HCT116 (cell line): Measurements from ENCODE around the gene AQP12B. TPM values are rescaled to one million over a fixed set of nuclear protein-coding genes. Genes with fewer than 3 reads are reported as not detected.

ENCODE experiments used
- ATAC-seq: fragments of 200-7000 bp; cut with Tn5 transposase; 2 replicates; pipeline ENCODE4 v1.9.1; 2020; ENCODE audit warnings: mild to moderate bottlenecking, moderate library complexity
- BruUV-seq: library from RNA; stranded (reverse); fragments of 400-500 nt; replicated peaks from 2 replicates; lab custom pipeline; 2021; lab: Mats Ljungman, UMichigan
- CTCF ChIA-PET: fragments of 300-600 bp; sonication (Branson Sonifier 250); formaldehyde crosslinking; loops from one replicate; lab custom pipeline; 2021; ENCODE audit warnings: antibody characterized with exemption; lab: Charles Lee
- POLR2A ChIA-PET: fragments of 300-600, 350-600 bp; sonication (Branson Sonifier 250); formaldehyde crosslinking; loops from one replicate; lab custom pipeline; 2021; ENCODE audit warnings: antibody characterized with exemption; lab: Charles Lee
- RAD21 ChIA-PET, 2 experiments: fragments of 300-600 bp; sonication (Branson Sonifier 250); formaldehyde crosslinking; loops; one replicate each; lab custom pipeline; 2023; ENCODE audit warnings: low total read pairs in 2 of 2; ENCODE audit not compliant: uncharacterized antibody in 2 of 2, unreplicated experiment in 2 of 2, low non-redundant PET in 1 of 2; lab: Charles Lee
- DNase-seq: peaks from one replicate; pipeline ENCODE4 v3.0.0-alpha.2; 2010; ENCODE audit warnings: low read depth, low spot score
- H2AFZ ChIP-seq: fragments of 200-600 bp; shearing (Covaris generic), sonication (generic); 2 replicates; pipeline ENCODE4 v1.6.1; 2017; ENCODE audit warnings: low read depth, mixed run types, mixed read lengths, antibody characterized with exemption, low read length; ENCODE audit not compliant: poor library complexity, severe bottlenecking
- H3K27ac ChIP-seq: 2 replicates; pipeline ENCODE4 v1.5.1; 2012; ENCODE audit warnings: low read depth, low read length
- H3K27me3 ChIP-seq: fragments of 200-600 bp; sonication (generic); 2 replicates; pipeline ENCODE4 v1.6.1; 2016; ENCODE audit warnings: mixed run types, low read length, mixed read lengths; ENCODE audit not compliant: insufficient read depth
- H3K36me3 ChIP-seq, 2 experiments: fragments of 200-500 bp in 1 of 2; fragments of 200-600 bp in 1 of 2; sonication (Bioruptor generic) in 1 of 2; sonication (generic) in 1 of 2; 2 replicates each; pipeline versions ENCODE4 v1.5.1 to v1.6.1; 2014 to 2016; ENCODE audit warnings: low read length in 2 of 2, inconsistent platforms in 1 of 2, mixed read lengths in 1 of 2, mixed run types in 1 of 2; ENCODE audit not compliant: insufficient read depth in 2 of 2, control insufficient read depth in 1 of 2
- H3K4me1 ChIP-seq, 2 experiments: fragments of 200-600 bp in 1 of 2; sonication (generic) in 1 of 2; 2 replicates each; pipeline versions ENCODE4 v1.5.1 to v1.6.1; 2012 to 2017; ENCODE audit warnings: low read length in 2 of 2, inconsistent platforms in 1 of 2, mild to moderate bottlenecking in 1 of 2, mixed read lengths in 1 of 2, mixed run types in 1 of 2, moderate library complexity in 1 of 2; ENCODE audit not compliant: insufficient read depth in 2 of 2, control insufficient read depth in 1 of 2
- H3K4me2 ChIP-seq: fragments of 200-600 bp; sonication (generic); 2 replicates; pipeline ENCODE4 v1.6.1; 2017; ENCODE audit warnings: mixed run types, low read length, mixed read lengths
- H3K4me3 ChIP-seq, 2 experiments: fragments of 200-600 bp in 1 of 2; sonication (generic) in 1 of 2; replicated peaks in 1 of 2; 2 replicates each; pipeline ENCODE4 v1.5.1; 2011 to 2016; ENCODE audit warnings: low read length in 2 of 2, control low read depth in 1 of 2, low read depth in 1 of 2, mild to moderate bottlenecking in 1 of 2, mixed read lengths in 1 of 2, mixed run types in 1 of 2
- H3K79me2 ChIP-seq: fragments of 200-600 bp; sonication (generic); 2 replicates; pipeline ENCODE4 v1.6.1; 2017; ENCODE audit warnings: mild to moderate bottlenecking, mixed run types, low read length, moderate library complexity, mixed read lengths; ENCODE audit not compliant: insufficient read depth
- H3K9ac ChIP-seq: fragments of 200-600 bp; sonication (generic); 2 replicates; pipeline ENCODE4 v1.6.1; 2016; ENCODE audit warnings: low read length, mixed read lengths
- H3K9me2 ChIP-seq: fragments of 200-600 bp; sonication (generic), shearing (Covaris generic); 2 replicates; pipeline ENCODE4 v1.6.1; 2017; ENCODE audit warnings: mixed run types, mild to moderate bottlenecking, moderate library complexity; ENCODE audit not compliant: insufficient read depth
- H3K9me3 ChIP-seq, 2 experiments: fragments of 200-500 bp in 1 of 2; fragments of 200-600 bp in 1 of 2; sonication (Bioruptor generic) in 1 of 2; sonication (generic) in 1 of 2; 2 replicates each; pipeline ENCODE4 v1.6.1; 2014 to 2017; ENCODE audit warnings: low read length in 2 of 2, mixed read lengths in 2 of 2, inconsistent platforms in 1 of 2, low read depth in 1 of 2, mild to moderate bottlenecking in 1 of 2, mixed run types in 1 of 2, moderate library complexity in 1 of 2; ENCODE audit not compliant: control insufficient read depth in 1 of 2, insufficient read depth in 1 of 2
- H4K20me1 ChIP-seq: fragments of 200-600 bp; sonication (generic), shearing (Covaris generic); 2 replicates; pipeline ENCODE4 v1.6.1; 2017; ENCODE audit warnings: mixed run types, mild to moderate bottlenecking, moderate library complexity; ENCODE audit not compliant: insufficient read depth
- ATF3 ChIP-seq: IDR thresholded peaks from 2 replicates; pipeline ENCODE4 v1.6.1; 2012
- CEBPB ChIP-seq: IDR thresholded peaks from 2 replicates; pipeline ENCODE4 v1.6.1; 2012; ENCODE audit warnings: low read depth
- CTCF ChIP-seq, 3 experiments: fragments of 200-600 bp in 1 of 3; sonication (generic) in 1 of 3; IDR thresholded peaks in 2 of 3; conservative IDR thresholded peaks in 1 of 3; 2 replicates each; pipeline ENCODE4 v1.5.1; 2012 to 2017; ENCODE audit warnings: low read depth in 2 of 3, low read length in 2 of 3, antibody characterized with exemption in 1 of 3, borderline replicate concordance in 1 of 3, control low read depth in 1 of 3, mild to moderate bottlenecking in 1 of 3, mixed read lengths in 1 of 3, mixed run types in 1 of 3, moderate library complexity in 1 of 3; ENCODE audit not compliant: insufficient read depth in 1 of 3
- EGR1 ChIP-seq: IDR thresholded peaks from 2 replicates; pipeline ENCODE4 v1.6.1; 2012; ENCODE audit warnings: low read depth
- EZH2 ChIP-seq: fragments of 200-600 bp; sonication (generic); IDR thresholded peaks from 2 replicates; pipeline ENCODE4 v1.6.1; 2017; ENCODE audit warnings: antibody characterized with exemption, mixed run types
- FOSL1 ChIP-seq: IDR thresholded peaks from 2 replicates; pipeline ENCODE4 v1.6.1; 2012; ENCODE audit warnings: low read depth
- MAX ChIP-seq: IDR thresholded peaks from 2 replicates; pipeline ENCODE4 v1.6.1; 2012
- RAD21 ChIP-seq: IDR thresholded peaks from 2 replicates; pipeline ENCODE4 v1.6.1; 2012; ENCODE audit warnings: low read depth, mild to moderate bottlenecking
- REST ChIP-seq: IDR thresholded peaks from 2 replicates; pipeline ENCODE4 v1.6.1; 2012; ENCODE audit warnings: low read depth
- SIN3A ChIP-seq: IDR thresholded peaks from 2 replicates; pipeline ENCODE4 v1.6.1; 2012; ENCODE audit warnings: low read depth
- SP1 ChIP-seq: IDR thresholded peaks from 2 replicates; pipeline ENCODE4 v1.6.1; 2012; ENCODE audit warnings: low read depth
- TCF7L2 ChIP-seq: IDR thresholded peaks from 2 replicates; pipeline ENCODE4 v1.7.0; 2011; ENCODE audit warnings: borderline replicate concordance, inconsistent platforms; ENCODE audit not compliant: insufficient read depth, insufficient read length; ENCODE audit errors: extremely low read depth
- ZBTB33 ChIP-seq: IDR thresholded peaks from 2 replicates; pipeline ENCODE4 v1.6.1; 2011; ENCODE audit warnings: mild to moderate bottlenecking, low read length, moderate library complexity; ENCODE audit not compliant: insufficient replicate concordance; ENCODE audit errors: extremely low read depth
- ZNF274 ChIP-seq: fragments of 200-500 bp; sonication (Bioruptor generic); IDR thresholded peaks from 2 replicates; pipeline ENCODE4 v1.6.1; 2014; ENCODE audit warnings: mild to moderate bottlenecking, low read depth, low read length, inconsistent platforms
- intact Hi-C: fragments of 100-400 bp; cut with micrococcal nuclease; formaldehyde crosslinking; loops from 2 replicates; pipeline ENCODE4 v1.10.0; 2022
- total RNA-seq: library from RNA; stranded (reverse); gene quantifications from one replicate; pipeline ENCODE4 v1.2.1, GENCODE V29; 2021; ENCODE audit not compliant: unreplicated experiment

AQP12B gene
- total RNA-seq, 1 experiment from 2014 or later: not detected

GRCh38 chr2:240630771-240631547 lies 51.7 kb downstream of the AQP12B start:
- Histone ChIP-seq H3K27ac (no peak overlapping the region), H3K9me2 (no peaks in the 10 kb centered on the region), H3K27me3 (no peaks in the 10 kb centered on the region), H3K4me1 (no peaks in the 10 kb centered on the region), H3K4me3 (no peak overlapping the region), H3K79me2 (no peaks in the 10 kb centered on the region), H2AFZ (no peak overlapping the region), H3K36me3 (no peaks in the 10 kb centered on the region), H3K9me3 (peaks cover 5 to 6% of the 10 kb centered on the region in 2 experiments; a peak in 2 of 4 replicates), H3K9ac (no peak overlapping the region), H3K4me2 (no peak overlapping the region), H4K20me1 (no peaks in the 10 kb centered on the region)
- ATAC-seq: no peak
- DNase-seq: no peak
- RAD21 ChIA-PET: no interaction called here
- POLR2A ChIA-PET: no interaction called here
- intact Hi-C loops: no loop called here
- BruUV-seq: no TSS peak
- CTCF ChIA-PET: no interaction called here
- no peak for TF ChIP-seq CTCF (IDR thresholded peaks at IDR 0.05 in 2 of 3, conservative IDR thresholded peaks at IDR 0.05 in 1 of 3; ENCODE audit: borderline replicate concordance in 1 of 3, insufficient read depth in 1 of 3, low read depth in 2 of 3, low read length in 2 of 3)
- TF ChIP-seq SIN3A: no peak
- TF ChIP-seq ZNF274: no peak
- no peak for TF ChIP-seq CEBPB
- no peak for TF ChIP-seq ZBTB33
- no peak for TF ChIP-seq TCF7L2
- TF ChIP-seq EZH2: no peak
- TF ChIP-seq REST: no peak
- no peak for TF ChIP-seq FOSL1
- no peak for TF ChIP-seq RAD21
- TF ChIP-seq ATF3: no peak
- TF ChIP-seq SP1: no peak
- no peak for TF ChIP-seq EGR1
- TF ChIP-seq MAX: no peak
